SHP77 (cell line): ENCODE data around the gene TBCK.
"Not testable (repeated sequence)": the region's sequence is repeated elsewhere in the genome, so short reads cannot be mapped to it uniquely, and the experiment has no call there.

Experiments
- DNase-seq, 2 experiments: peaks; one replicate each; lab custom pipeline; 2025; lab: John Stamatoyannopoulos, UW

TBCK gene

DNA sequence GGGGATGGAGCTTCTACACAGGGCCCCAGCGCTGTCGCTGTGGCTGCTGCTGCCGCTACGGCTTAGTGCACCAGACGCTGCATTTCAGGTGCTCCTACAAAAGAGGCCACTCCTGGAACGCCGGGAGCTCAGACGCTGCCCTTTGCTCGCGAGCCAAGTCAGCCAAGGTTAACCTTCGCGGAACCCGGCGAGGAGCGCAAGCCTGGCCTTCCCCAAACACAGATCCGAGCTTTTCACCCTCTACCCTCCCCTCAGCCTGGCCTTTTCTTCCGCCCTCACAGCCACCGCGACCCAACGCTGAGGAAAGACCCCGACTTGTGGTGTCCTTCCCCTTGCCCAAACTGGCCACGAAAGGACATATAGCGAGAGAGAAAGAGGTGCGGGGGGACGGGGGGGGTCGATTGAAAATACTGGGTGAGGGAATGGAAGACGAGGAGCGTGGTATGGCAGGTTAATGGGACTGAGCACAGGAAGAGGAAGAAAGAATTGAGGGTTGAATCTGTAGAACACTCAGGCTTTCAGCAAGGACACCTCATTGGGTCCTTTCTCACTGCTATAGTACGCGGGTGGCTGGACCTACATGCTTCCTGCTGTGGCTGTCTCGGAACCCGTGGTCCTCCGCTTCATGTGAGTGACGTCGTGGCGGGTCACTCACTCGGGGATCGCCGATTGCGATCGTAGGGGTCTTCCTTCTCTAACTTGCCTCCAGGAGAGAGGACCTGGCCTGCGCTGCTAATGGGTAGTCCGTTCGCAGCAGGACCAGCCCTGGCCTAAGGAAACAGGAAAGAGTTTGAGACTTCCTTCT is at the start of gene TBCK, which contains the start of gene AIMP1:
Gene TBCK, minus strand, starts transcription at position 242 of the 805 bp plus-strand sequence. CDS start 7,249 bp downstream, outside the sequence.
Gene AIMP1, plus strand, starts transcription at position 583 of the 805 bp plus-strand sequence. CDS start 8,460 bp downstream, outside the sequence.
- DNase-seq = peak; percentile 60 to 69

DNA sequence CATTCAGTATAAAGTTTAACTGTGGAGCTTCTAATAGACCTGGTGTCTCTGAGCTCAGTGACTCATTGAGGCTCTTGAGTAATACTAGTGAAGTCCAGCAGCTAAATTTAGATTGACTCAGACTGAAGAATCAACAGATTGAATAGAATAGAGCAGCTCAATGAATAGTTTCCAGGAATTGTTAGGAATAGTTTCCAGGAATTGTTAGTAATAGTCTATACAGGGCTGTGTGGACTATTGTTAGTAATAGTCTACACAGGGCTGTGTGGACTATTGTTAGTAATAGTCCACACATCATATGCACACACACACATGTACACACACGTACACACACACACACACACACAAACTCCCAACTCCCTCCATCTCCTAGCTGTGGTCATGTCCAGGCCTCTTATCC is 49.6 kb upstream of the TBCK start:
- DNase-seq = no peak

DNA sequence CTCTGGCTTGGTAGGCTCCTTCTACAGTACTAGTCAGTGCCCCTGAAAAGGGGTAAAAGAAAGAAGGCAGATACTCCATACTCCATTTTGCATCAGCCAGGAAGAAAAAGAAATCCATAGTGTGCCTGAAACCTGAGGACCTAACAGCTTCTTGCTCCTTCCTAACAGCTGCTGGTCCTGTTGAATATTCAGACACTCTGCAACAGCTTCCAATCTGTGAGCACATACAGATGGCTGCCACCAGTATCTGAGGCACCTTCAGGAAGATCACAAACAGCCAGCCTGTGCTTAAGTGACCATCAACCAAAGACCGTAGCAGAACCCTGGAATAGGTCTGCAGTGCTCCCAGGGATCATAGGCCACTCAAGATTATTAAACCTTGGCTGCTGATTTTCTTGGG is 48.3 kb upstream of the TBCK start:
- DNase-seq = no peak

DNA sequence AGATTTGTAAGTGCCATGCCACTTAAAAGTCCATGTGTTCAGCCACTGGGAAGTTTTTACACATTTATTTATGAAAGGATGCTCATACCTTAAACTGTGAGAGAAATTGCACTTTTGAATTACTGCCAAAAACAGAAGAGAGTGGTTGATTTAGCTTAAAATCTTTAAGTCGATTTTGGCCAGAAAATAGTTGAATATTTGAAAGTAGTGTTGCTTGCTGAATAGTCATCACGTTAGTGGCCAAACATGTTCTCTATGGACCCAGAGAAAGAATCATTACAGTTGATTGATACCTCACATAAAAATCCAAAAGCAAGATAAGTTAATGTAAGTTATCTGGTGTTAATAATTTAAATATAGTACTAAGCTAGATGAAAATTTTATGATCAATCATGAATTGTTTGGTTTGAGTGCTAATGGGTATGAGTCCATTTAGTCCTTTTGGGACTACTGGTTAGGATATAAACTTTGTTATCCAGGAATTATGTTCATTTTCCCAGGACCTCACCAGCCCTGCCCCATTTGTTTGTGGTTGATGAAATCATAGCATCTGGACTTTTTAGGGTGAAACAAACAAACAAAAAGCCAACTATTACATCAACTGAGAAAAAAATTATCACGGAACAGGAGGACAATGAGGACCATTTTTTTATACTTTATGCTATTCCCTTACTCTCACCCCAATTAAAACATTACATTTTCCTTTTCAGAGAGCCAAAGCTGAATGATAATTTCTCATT is 46.2 kb upstream of the TBCK start:
- no peak for DNase-seq

DNA sequence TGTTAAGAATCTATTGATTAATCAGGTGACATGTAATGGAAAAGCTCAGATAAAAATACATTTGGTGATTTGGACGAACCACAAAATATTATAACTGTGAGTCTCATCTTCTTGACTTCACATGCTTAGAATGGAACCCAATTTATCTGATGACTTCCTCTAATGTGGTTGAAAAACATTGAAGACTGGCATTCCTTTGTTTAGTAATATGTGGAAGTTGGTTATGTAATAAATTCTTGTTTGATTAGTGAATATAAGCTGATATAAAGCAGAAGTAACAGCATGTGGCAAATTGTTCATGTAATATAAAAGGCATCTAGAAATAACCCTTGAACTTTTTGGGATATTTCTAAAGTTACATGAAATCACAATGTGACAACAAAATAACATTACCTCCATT is 42.9 kb upstream of the TBCK start:
- no peak for DNase-seq

DNA sequence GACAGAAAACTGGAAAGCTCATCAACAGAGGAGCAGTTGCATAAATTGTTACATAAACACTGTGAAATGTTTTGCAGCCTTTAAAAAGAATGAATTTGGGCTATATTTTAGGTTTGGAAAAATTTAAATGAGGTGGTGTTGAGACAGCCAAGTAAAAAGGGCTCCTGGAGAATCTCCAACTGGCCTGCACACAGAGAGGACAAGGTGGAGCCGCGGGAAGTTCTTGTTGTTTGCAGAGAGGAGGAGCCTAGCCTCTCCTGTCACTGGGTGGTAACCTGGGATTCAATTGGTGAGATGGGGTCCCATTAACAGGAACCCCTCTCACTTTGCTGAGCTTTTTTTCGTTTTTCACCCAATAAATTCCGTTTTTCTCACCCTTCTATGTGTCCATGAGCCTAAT is 39.2 kb upstream of the TBCK start:
- DNase-seq = no peak

DNA sequence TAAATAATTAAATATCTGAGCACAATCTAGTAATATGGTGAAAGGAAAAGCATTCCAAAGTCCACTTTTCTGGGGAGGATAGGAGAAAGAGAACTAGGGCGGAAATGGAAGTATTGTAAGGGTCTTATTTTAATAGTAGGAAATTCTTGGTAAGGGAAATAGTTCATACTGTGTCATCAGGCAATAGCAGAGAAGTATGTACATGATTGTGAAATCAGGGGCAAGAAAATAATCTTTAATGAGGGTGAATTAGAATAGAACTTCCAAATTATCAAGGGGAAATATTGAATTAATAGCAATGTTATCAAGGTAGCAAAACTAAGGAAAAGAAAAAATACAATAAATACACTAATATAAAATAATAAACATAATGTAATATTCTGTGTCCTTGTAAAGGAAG is 37.8 kb upstream of the TBCK start:
- DNase-seq = no peak

- no peak for DNase-seq
Observed at GRCh38 chr4:106351016-106351415, 35.0 kb upstream of the TBCK start.

DNA sequence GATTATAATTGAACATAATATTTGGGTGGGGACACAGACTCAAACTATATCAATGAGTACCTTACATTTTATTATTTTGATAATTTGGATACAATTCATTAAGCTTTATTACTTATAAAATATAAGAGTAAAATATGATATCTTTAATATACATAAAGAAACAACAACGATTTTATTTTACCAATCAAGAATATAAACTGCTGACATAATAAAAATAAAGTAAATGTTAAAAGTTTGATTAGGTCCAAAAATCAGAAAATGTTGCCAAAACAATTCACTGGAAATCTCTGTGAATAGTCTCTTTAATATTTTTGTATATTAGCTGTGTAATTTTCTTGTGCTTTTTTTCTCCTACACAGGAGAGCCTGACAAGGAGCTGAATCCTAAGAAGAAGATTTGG is 31.2 kb upstream of the TBCK start:
- no peak for DNase-seq

GRCh38 chr4:106344647-106344970 is 28.6 kb upstream of the TBCK start:
- no peak for DNase-seq

DNA sequence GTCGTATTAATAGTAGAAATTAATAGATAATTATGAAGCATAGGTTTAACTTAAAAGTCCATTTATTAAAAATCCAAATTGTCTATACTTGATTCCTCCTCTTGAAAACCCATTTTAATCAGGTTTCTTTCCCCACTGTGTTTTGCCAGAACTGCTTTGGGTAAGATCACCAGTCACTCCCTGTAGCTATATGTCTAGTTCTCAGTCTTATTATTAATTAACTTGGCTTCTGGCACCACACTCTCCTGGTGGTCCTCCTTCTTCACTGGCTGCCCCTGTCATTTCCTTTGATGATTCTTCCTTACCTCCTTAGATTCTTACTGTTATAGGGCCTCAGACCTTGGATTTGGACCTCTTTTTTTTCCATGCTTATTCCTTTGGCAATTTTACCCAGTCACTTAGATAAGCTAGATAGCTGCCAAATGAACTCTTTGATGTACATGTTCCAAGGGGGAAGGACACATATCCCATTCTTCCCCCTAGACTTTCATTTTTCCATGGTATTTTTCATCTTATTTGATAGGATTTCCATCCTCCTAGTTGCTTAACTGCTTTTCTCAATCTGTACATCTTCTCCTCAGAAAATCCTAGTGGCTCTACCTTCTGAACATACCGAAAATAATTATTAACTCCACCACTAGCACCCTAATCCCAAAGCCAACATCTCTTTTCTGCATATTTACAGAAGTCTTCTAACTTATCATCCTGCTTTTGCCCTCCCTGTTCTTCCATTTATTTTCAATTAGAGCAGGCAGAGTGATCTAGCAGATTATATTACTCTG is 28.0 kb upstream of the TBCK start:
- no peak for DNase-seq

DNA sequence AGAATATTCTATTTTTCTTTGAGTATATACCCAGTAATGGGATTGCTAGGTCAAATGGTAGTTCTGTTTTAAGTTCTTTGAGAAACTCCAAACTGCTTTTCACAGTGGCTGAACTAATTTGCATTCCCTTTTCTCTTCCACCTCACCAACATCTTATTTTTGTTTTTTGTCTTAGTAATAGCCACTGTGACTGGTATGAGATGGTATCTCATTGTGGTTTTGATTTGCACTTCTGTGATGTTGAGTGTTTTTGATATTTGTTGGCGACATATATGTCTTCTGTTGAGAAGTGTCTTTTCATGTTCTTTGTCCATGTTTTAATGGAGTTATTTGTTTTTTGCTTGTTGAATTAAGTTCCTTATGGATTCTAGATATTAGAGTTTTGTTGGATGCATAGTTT is 24.8 kb upstream of the TBCK start:
- DNase-seq = no peak

GRCh38 chr4:106339431-106339830 is 23.4 kb upstream of the TBCK start:
- no peak for DNase-seq

DNA sequence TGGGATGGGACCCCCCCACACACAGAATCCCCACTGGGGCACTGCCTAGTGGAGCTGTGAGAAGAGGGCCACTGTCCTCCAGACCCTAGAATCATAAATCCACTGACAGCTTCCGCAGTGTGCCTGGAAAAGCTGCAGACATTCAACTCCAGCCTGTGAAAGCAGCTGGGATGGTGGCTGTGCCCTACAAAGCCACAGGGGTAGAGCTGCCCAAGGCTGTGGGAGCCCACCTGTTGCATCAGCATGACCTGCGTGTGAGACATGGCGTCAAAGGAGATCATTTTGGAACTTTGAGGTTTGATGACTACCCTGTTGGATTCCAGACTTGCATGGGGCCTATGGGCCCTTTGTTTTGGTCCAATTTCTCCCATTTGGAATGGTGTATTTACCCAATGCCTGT is 22.7 kb upstream of the TBCK start:
- DNase-seq = no peak

- no peak for DNase-seq
Observed at GRCh38 chr4:106337916-106338315, 21.9 kb upstream of the TBCK start.

DNA sequence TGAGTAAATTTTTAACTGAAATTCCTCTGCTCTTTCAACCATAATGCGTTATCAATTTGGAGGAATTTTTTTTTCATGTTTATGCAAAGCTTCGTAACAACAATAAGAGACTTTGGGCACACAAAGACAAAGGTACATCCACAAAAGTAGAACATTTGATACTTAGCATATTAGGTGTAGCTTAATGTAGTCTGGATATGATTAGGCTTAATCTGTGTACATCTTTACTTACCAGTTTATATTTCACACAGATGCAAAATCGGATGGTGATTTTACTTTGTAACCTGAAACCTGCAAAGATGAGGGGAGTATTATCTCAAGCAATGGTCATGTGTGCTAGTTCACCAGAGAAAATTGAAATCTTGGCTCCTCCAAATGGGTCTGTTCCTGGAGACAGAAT is 20.6 kb upstream of the TBCK start:
- DNase-seq = no peak

- no peak for DNase-seq
Observed at GRCh38 chr4:106334741-106335470, 18.9 kb upstream of the TBCK start.

DNA sequence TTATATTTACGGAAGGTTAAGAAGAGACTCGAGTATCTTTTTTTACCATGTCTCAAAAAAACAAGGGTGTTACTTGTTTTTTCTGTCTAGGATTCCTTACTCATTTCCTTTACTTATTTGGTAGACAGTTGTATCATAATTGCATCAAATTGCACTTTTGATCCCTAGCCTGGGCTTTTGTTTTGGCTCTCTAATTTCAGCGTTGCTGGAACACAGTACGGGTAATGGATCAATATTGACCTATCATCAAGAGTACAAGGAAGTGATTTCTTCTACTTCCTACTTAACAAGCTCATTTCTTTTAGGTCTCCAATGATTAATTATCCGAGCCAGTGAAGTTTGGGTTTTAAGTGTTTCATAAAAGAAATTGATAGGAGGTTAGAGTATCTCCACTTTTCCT is 17.2 kb upstream of the TBCK start:
- no peak for DNase-seq

DNA sequence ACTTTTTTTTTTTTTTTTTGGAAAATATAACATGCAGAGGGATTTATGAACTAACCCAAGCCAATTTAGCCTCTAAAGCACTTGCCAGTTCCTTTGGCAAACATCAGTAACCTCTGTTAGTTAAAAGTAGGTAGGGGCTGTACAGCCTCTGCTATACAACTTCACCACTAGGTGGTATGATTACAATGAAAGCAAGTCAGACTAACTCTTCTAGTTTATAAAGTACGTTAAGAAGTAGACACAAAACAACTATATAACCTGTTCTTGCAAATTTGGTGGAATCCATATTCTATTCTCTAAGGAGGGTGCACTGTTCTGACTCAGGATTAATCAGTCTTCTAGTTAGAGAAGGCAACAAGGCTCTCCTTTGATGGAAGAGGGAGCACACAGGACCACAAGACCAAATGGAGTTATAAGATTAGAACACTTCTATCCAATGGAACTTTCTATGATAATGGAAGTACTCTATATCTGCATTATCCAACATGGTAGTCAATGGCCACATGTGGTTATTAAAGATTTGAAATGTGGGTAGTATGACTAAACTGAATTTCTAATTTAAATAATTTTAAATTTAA is 13.1 kb upstream of the TBCK start:
- peak; percentile 1 to 2 for DNase-seq

GRCh38 chr4:106325800-106326199 is 9.8 kb upstream of the TBCK start:
- no peak for DNase-seq

DNA sequence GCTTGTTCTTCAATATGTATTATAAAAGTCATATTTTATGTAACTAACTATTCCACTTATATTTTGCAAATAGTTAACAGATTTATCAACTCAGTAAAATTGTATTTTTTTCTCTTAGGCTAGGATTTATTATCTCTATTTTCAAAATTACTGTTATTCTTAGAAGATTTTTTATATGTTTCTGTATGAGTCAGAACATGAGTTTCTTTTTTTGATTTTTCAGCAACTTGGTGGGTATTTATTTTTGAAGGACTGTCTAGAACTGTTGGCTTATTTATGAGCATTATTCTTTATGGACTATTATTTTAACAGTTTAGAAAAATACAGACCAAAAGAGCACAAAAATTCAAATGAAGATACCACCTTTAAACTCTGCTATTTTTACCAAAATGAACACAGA is 7.1 kb upstream of the TBCK start:
- DNase-seq = no peak

DNA sequence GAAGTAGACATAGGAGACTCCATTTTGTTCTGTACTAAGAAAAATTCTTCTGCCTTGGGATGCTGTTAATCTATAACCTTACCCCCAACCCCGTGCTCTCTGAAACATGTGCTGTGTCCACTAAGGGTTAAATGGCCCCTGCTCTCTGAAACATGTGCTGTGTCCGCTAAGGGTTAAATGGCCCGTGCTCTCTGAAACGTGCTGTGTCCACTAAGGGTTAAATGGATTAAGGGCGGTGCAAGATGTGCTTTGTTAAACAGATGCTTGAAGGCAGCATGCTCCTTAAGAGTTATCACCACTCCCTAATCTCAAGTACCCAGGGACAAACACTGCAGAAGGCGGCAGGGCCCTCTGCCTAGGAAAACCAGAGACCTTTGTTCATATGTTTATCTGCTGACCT is 5.8 kb upstream of the TBCK start:
- DNase-seq = not testable (repeated sequence)
